OCI-LY3 (cell line): ENCODE results near the gene RNH1.

Source experiments
- H2AFZ ChIP-seq: fragments of 200-600, 300-600 bp; shearing (Covaris generic); 2 replicates; pipeline ENCODE4 v1.6.0; 2014; ENCODE audit warnings: antibody characterized with exemption, low read depth, low read length
- H3K27ac ChIP-seq: fragments of 200-600, 300-600 bp; sonication (generic); 2 replicates; pipeline ENCODE4 v1.5.1; 2014; ENCODE audit warnings: mild to moderate bottlenecking, low read length, moderate library complexity, mixed read lengths
- H3K27me3 ChIP-seq: fragments of 200-600, 300-600 bp; sonication (generic); 2 replicates; pipeline ENCODE4 v1.6.1; 2014; ENCODE audit warnings: low read depth, low read length, mixed read lengths
- H3K36me3 ChIP-seq: fragments of 200-600, 300-600 bp; sonication (generic); replicated peaks from 2 replicates; pipeline ENCODE3; 2014; ENCODE audit warnings: low read depth, low read length, mixed read lengths
- H3K4me1 ChIP-seq: fragments of 300-600, 200-600 bp; sonication (generic); 2 replicates; pipeline ENCODE4 v1.6.1; 2014; ENCODE audit warnings: low read length, mixed read lengths
- H3K4me2 ChIP-seq: fragments of 200-600, 300-600 bp; sonication (generic); 2 replicates; pipeline ENCODE4 v1.6.1; 2014; ENCODE audit warnings: low read length, mixed read lengths
- H3K4me3 ChIP-seq: fragments of 300-600, 200-600 bp; sonication (generic); 2 replicates; pipeline ENCODE4 v1.5.1; 2014; ENCODE audit warnings: antibody characterized with exemption, mild to moderate bottlenecking, low read length, moderate library complexity
- H3K79me2 ChIP-seq: fragments of 300-600, 200-600 bp; shearing (Covaris generic); 2 replicates; pipeline ENCODE4 v1.6.1; 2014; ENCODE audit warnings: mild to moderate bottlenecking, low read length, mixed read lengths
- H3K9ac ChIP-seq: fragments of 300-600, 200-600 bp; shearing (Covaris generic); 2 replicates; pipeline ENCODE4 v1.6.0; 2014; ENCODE audit warnings: mild to moderate bottlenecking, low read length, moderate library complexity
- H3K9me3 ChIP-seq: fragments of 200-600, 300-600 bp; shearing (Covaris generic); 2 replicates; pipeline ENCODE4 v1.6.1; 2014; ENCODE audit warnings: low read length, mixed read lengths; ENCODE audit not compliant: insufficient read depth
- H4K20me1 ChIP-seq: fragments of 200-600, 300-600 bp; sonication (generic); 2 replicates; pipeline ENCODE4 v1.6.1; 2016; ENCODE audit warnings: low read length, mixed read lengths; ENCODE audit not compliant: insufficient read depth
- CTCF ChIP-seq: fragments of 200-600, 300-600 bp; sonication (generic); IDR thresholded peaks from 2 replicates; pipeline ENCODE4 v1.5.1; 2014; ENCODE audit warnings: antibody characterized with exemption, low read length, low read depth
- EZH2phosphoT487 ChIP-seq: fragments of 200-600 bp; shearing (Covaris generic); IDR thresholded peaks from 2 replicates; pipeline ENCODE4 v1.6.1; 2018; ENCODE audit warnings: antibody characterized with exemption, mixed run types, low read depth

Gene RNH1

GRCh38 chr11:454043-454442 is 53.0 kb downstream of the RNH1 start:
- Histone ChIP-seq H3K36me3 (peaks cover 12% of the 10 kb centered on the region), H3K4me2 (no peak overlapping the region), H3K4me1 (peaks cover 13% of the 10 kb centered on the region), H3K27ac (no peak overlapping the region), H3K4me3 (no peak overlapping the region), H3K9ac (no peak overlapping the region), H3K27me3 (no peaks in the 10 kb centered on the region), H2AFZ (no peak overlapping the region), H3K79me2 (peaks cover 76% of the 10 kb centered on the region), H3K9me3 (no peaks in the 10 kb centered on the region), H4K20me1 (peaks cover 9% of the 10 kb centered on the region; the same call in 1 of the 2 replicates)
- TF ChIP-seq EZH2phosphoT487 (no peak), CTCF (no peak)

GRCh38 chr11:453564-453963 is 53.5 kb downstream of the RNH1 start:
- H3K9me3 ChIP-seq, result no peaks in the 10 kb centered on the region
- H3K79me2 ChIP-seq, result peaks cover 76% of the 10 kb centered on the region
- H3K4me1 ChIP-seq, result peaks cover 17% of the 10 kb centered on the region
- H3K36me3 ChIP-seq, result peaks cover 12% of the 10 kb centered on the region
- H4K20me1 ChIP-seq, result peaks cover 9% of the 10 kb centered on the region; the same call in 1 of the 2 replicates
- H3K27me3 ChIP-seq, result no peaks in the 10 kb centered on the region
- H3K9ac ChIP-seq, result no peak overlapping the region
- TF ChIP-seq CTCF (no peak), EZH2phosphoT487 (no peak)
- H2AFZ ChIP-seq, result no peak overlapping the region
- no peak overlapping the region for H3K4me2 ChIP-seq
- H3K4me3 ChIP-seq, result no peak overlapping the region
- H3K27ac ChIP-seq, result no peak overlapping the region

- no peak overlapping the region for H3K4me2 ChIP-seq
- H3K9me3 ChIP-seq, result no peaks in the 10 kb centered on the region
- no peaks in the 10 kb centered on the region for H3K27me3 ChIP-seq
- H2AFZ ChIP-seq, result no peak overlapping the region
- peaks cover 9% of the 10 kb centered on the region; the same call in 1 of the 2 replicates for H4K20me1 ChIP-seq
- H3K9ac ChIP-seq, result no peak overlapping the region
- H3K4me3 ChIP-seq, result no peak overlapping the region
- peaks cover 17% of the 10 kb centered on the region for H3K4me1 ChIP-seq
- TF ChIP-seq EZH2phosphoT487 (no peak), CTCF (no peak)
- peaks cover 76% of the 10 kb centered on the region for H3K79me2 ChIP-seq
- peaks cover 12% of the 10 kb centered on the region for H3K36me3 ChIP-seq
- H3K27ac ChIP-seq, result no peak overlapping the region
Observed at GRCh38 chr11:452916-453527, 54.0 kb downstream of the RNH1 start.

GRCh38 chr11:452203-452744 is 54.8 kb downstream of the RNH1 start:
- TF ChIP-seq EZH2phosphoT487, result no peak
- TF ChIP-seq CTCF, result no peak
- Histone ChIP-seq H4K20me1 (peaks cover 9% of the 10 kb centered on the region; the same call in 1 of the 2 replicates), H3K4me1 (peaks cover 20% of the 10 kb centered on the region), H2AFZ (no peak overlapping the region), H3K27me3 (no peaks in the 10 kb centered on the region), H3K9ac (no peak overlapping the region), H3K79me2 (peaks cover 69% of the 10 kb centered on the region), H3K36me3 (peaks cover 12% of the 10 kb centered on the region), H3K4me3 (no peak overlapping the region), H3K9me3 (no peaks in the 10 kb centered on the region), H3K4me2 (no peak overlapping the region), H3K27ac (no peak overlapping the region)
